NT2/D1 (cell line): Measurements from ENCODE around the gene CDKN1A.
"Not testable (repeated sequence)": the region's sequence is repeated elsewhere in the genome, so short reads cannot be mapped to it uniquely, and the experiment has no call there.

Source experiments
- SUZ12 ChIP-seq: IDR thresholded peaks from 2 replicates; pipeline ENCODE4 v1.6.1; 2011; ENCODE audit not compliant: insufficient read length, insufficient read depth; ENCODE audit errors: extremely low read depth
- YY1 ChIP-seq: IDR thresholded peaks from 2 replicates; pipeline ENCODE4 v1.6.1; 2011; ENCODE audit not compliant: insufficient read length, insufficient read depth
- ZNF274 ChIP-seq: IDR thresholded peaks from 2 replicates; pipeline ENCODE4 v1.6.1; 2011; ENCODE audit warnings: mild to moderate bottlenecking, low read depth, low read length

- not testable (repeated sequence) for TF ChIP-seq YY1, SUZ12, ZNF274
Observed at GRCh38 chr6:36654469-36654868, 24.0 kb upstream of the CDKN1A start.
